Right lobe of liver (tissue), 4 donors: ENCODE data around the gene GNG12.

Experiments
- POLR2A ChIP-seq: fragments of 450-650 bp; IDR thresholded peaks from one replicate; pipeline ENCODE4 v1.6.1; 2017; ENCODE audit warnings: antibody characterized with exemption, mild to moderate bottlenecking
- TF ChIP-seq, protein P1 (sequence below), 4 donors: fragments of 200-600 bp in 3 of 4; fragments of 450-650 bp in 1 of 4; IDR thresholded peaks; one replicate each; pipeline versions ENCODE4 v1.5.1 to v1.8.0; 2016 to 2022; ENCODE audit warnings: antibody characterized with exemption in 4 of 4, mild to moderate bottlenecking in 2 of 4
- donor health status: DM: no; HTN: no; CAD: no.
- donor health status: DM: no; HTN: no; CAD: no.
- donor health status: DM: no; HTN: yes; CAD: no.

DNA sequence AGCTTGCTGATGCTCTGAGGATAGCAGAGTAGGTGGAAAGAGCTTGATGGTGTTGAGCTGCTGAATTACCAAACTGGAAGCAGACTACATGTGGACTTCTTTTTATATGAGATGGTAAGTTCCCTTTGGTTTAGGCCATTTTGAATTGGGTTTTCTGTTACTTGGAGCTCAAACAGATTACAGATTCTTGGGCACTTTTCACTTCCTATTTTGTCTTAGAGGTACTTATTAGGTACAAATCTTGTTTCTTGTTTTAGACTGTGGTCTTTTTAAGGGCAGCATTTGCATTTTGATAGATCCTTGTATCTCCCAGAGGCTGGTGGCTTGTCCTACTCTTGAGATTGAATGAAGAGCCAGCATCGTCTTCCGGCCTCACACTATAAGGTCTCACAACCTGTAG lies 78.1 kb downstream of the GNG12 start:
- TF ChIP-seq, protein P1, sequence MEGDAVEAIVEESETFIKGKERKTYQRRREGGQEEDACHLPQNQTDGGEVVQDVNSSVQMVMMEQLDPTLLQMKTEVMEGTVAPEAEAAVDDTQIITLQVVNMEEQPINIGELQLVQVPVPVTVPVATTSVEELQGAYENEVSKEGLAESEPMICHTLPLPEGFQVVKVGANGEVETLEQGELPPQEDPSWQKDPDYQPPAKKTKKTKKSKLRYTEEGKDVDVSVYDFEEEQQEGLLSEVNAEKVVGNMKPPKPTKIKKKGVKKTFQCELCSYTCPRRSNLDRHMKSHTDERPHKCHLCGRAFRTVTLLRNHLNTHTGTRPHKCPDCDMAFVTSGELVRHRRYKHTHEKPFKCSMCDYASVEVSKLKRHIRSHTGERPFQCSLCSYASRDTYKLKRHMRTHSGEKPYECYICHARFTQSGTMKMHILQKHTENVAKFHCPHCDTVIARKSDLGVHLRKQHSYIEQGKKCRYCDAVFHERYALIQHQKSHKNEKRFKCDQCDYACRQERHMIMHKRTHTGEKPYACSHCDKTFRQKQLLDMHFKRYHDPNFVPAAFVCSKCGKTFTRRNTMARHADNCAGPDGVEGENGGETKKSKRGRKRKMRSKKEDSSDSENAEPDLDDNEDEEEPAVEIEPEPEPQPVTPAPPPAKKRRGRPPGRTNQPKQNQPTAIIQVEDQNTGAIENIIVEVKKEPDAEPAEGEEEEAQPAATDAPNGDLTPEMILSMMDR (IDR thresholded peaks at IDR 0.05): no peak
- TF ChIP-seq POLR2A: no peak
